C1 segment of cervical spinal cord (tissue), 14 donors: ENCODE data around the gene CD180.

Source experiments
- DNase-seq, 14 donors: peaks; one replicate each; lab custom pipeline; 2025; lab: John Stamatoyannopoulos, UW

CD180 gene

DNA sequence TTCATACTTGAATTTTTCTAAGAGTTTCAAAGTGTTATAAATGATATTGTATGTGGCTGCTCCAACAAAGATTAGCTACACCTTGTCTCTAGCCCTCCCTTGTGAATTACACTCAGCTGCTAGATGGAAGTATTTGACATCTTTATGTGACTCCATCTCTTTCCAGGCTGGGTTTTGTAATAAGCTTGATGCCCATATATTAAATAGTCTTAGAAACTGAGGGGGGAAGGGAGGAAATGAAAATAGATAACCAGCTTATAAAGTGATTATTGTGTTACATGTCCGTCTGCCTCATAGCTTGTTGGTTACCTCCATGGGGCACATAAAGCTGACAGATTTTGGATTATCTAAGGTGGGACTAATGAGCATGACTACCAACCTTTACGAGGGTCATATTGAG lies 63.4 kb downstream of the CD180 start:
- no peak for DNase-seq

DNA sequence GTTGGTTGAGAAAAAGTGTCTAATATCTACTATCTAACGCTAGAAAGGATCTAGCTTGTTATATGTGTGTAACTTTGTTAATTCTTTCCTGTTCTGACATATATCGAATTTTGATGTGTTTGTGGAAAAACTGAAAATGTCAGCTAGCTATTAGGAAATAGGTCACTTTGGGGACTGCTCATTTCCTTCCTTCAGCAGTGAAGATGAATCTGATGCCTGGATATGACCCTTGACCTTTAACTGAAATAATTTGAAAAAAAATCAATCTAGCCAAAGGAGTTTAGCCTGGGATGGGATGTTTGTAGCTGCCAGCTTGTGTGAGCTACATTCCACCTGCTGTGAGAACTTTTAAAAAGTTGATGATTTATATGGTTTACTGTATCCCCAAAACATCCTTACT lies 66.8 kb downstream of the CD180 start:
- no peak for DNase-seq
